ENCODE measurements around the gene HCAR3.

- TF ChIP-seq CTCF (IDR thresholded peaks at IDR 0.05; ENCODE audit: low read depth, low read length, missing input control) (no peak), SP1 (IDR thresholded peaks at IDR 0.05) (no peak), TAF1 (conservative IDR thresholded peaks at IDR 0.05) (no peak), RAD21 (IDR thresholded peaks at IDR 0.05) (no peak), GABPA (IDR thresholded peaks at IDR 0.05 in 1 of 2, conservative IDR thresholded peaks at IDR 0.05 in 1 of 2) (no peak), JUND (IDR thresholded peaks at IDR 0.05) (no peak), YY1 (IDR thresholded peaks at IDR 0.05) (no peak), REST (IDR thresholded peaks at IDR 0.05) (no peak), EGR1 (IDR thresholded peaks at IDR 0.05; ENCODE audit: low read depth in 2 of 2) (no peak), HNF4G (IDR thresholded peaks at IDR 0.05) (no peak), ZBTB33 (IDR thresholded peaks at IDR 0.05) (no peak)
- TF ChIP-seq, protein P1, sequence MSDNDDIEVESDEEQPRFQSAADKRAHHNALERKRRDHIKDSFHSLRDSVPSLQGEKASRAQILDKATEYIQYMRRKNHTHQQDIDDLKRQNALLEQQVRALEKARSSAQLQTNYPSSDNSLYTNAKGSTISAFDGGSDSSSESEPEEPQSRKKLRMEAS (IDR thresholded peaks at IDR 0.05), result no peak
These were observed 50.9 kb downstream of the HCAR3 start for GRCh38 chr12:122665759-122666158.
